Breast epithelium (tissue), 4 donors: ENCODE data around the gene SH3GL3. TPM values are rescaled to one million over a fixed set of nuclear protein-coding genes. Genes with fewer than 3 reads are reported as not detected.

ENCODE experiments used
- DNase-seq, 2 donors: peaks; one replicate each; pipeline ENCODE4 v3.0.0-alpha.2; 2019; ENCODE audit warnings: low spot score in 2 of 2
- H3K27ac ChIP-seq, 2 donors: fragments of 200-600 bp; sonication (generic) in 1 of 2; one replicate each; pipeline ENCODE4 v1.5.1; 2016 to 2019; ENCODE audit warnings: mild to moderate bottlenecking in 1 of 2
- H3K27me3 ChIP-seq, 2 donors: fragments of 200-600 bp; sonication (generic) in 1 of 2; one replicate each; pipeline versions ENCODE4 v1.5.1 to v1.6.0; 2017 to 2019; ENCODE audit warnings: control low read depth in 1 of 2, mild to moderate bottlenecking in 1 of 2
- H3K36me3 ChIP-seq: fragments of 200-600 bp; one replicate; pipeline ENCODE4 v1.5.1; 2019
- H3K4me1 ChIP-seq, 2 donors: fragments of 200-600 bp; sonication (generic); one replicate each; pipeline ENCODE4 v1.5.1; 2016 to 2019; ENCODE audit warnings: control low read depth in 1 of 2
- H3K4me3 ChIP-seq, 3 donors: fragments of 200-600 bp; sonication (generic); 1 replicate in 2 of 3; 2 replicates in 1 of 3; pipeline ENCODE4 v1.5.1; 2016 to 2019; ENCODE audit warnings: mild to moderate bottlenecking in 3 of 3, moderate library complexity in 2 of 3
- H3K9me3 ChIP-seq, 2 donors: fragments of 200-600 bp; sonication (generic) in 1 of 2; one replicate each; pipeline ENCODE4 v1.5.1; 2016 to 2019; ENCODE audit warnings: control low read depth in 1 of 2
- CTCF ChIP-seq, 3 donors: fragments of 450-650 bp; IDR thresholded peaks; one replicate each; pipeline ENCODE4 v1.5.1; 2016 to 2017; ENCODE audit warnings: antibody characterized with exemption in 3 of 3, mild to moderate bottlenecking in 3 of 3, moderate library complexity in 3 of 3
- POLR2A ChIP-seq: fragments of 450-650 bp; IDR thresholded peaks from one replicate; pipeline ENCODE4 v1.6.1; 2016; ENCODE audit warnings: antibody characterized with exemption, mild to moderate bottlenecking, moderate library complexity
- POLR2AphosphoS5 ChIP-seq, 3 donors: sonication (generic); formaldehyde crosslinking; IDR thresholded peaks; one replicate each; pipeline ENCODE4 v1.6.1; 2017; ENCODE audit warnings: antibody characterized with exemption in 3 of 3
- intact Hi-C: fragments of 100-400 bp; cut with DNase I; formaldehyde crosslinking; loops from one replicate; pipeline ENCODE4 v1.15.1; 2023; ENCODE audit warnings: low total_unique reads
- total RNA-seq, 3 donors: library from RNA; depleted of rRNA; stranded (reverse); fragments of >200 nt; gene quantifications; one replicate each; pipeline ENCODE4 v1.1.0, GENCODE V29; 2016

Gene SH3GL3
- total RNA-seq, 3 donors from 2014 or later, result not detected

DNA sequence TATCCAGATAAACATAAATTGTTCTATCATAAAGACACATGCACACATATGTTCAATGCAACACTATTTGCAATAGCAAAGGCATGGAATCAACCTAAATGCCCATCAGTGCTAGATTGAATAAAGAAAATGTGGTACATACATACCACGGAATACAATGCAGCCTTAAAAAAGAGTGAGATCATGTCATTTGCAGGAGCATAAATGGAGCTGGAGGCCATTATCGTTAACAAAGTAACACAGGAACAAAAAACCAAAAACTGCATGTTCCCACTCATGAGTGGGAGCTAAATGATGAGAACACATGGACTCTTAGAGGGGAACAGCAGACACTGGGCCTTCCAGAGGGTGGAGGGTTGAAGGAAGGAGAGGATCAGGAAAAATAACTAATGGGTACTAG, 79.2 kb downstream of the SH3GL3 start:
- H3K4me1 ChIP-seq, result no peaks in the 10 kb centered on the region
- no peak for DNase-seq
- no peaks in the 10 kb centered on the region for H3K27me3 ChIP-seq

GRCh38 chr15:83533410-83533962, 86.3 kb downstream of the SH3GL3 start:
- TF ChIP-seq POLR2AphosphoS5 (IDR thresholded peaks at IDR 0.05), result no peak
- no peak for TF ChIP-seq POLR2A
- TF ChIP-seq CTCF (IDR thresholded peaks at IDR 0.05), result no peak
- DNase-seq, result no peak
- Histone ChIP-seq H3K27ac (no peak overlapping the region), H3K4me1 (no peaks in the 10 kb centered on the region), H3K4me3 (no peak overlapping the region), H3K27me3 (no peaks in the 10 kb centered on the region), H3K9me3 (peaks cover 6 to 10% of the 10 kb centered on the region in 2 donors), H3K36me3 (no peaks in the 10 kb centered on the region)
- intact Hi-C loops, result no loop called here

More for the DNA sequence above, 79.2 kb downstream of the SH3GL3 start:
- Histone ChIP-seq H3K4me3 (no peak overlapping the region), H3K27ac (no peak overlapping the region), H3K36me3 (no peaks in the 10 kb centered on the region), H3K9me3 (peaks cover 6 to 32% of the 10 kb centered on the region in 2 donors)
- intact Hi-C loops, result no loop called here
- TF ChIP-seq CTCF (IDR thresholded peaks at IDR 0.05) (no peak), POLR2A (no peak), POLR2AphosphoS5 (IDR thresholded peaks at IDR 0.05) (no peak)

DNA sequence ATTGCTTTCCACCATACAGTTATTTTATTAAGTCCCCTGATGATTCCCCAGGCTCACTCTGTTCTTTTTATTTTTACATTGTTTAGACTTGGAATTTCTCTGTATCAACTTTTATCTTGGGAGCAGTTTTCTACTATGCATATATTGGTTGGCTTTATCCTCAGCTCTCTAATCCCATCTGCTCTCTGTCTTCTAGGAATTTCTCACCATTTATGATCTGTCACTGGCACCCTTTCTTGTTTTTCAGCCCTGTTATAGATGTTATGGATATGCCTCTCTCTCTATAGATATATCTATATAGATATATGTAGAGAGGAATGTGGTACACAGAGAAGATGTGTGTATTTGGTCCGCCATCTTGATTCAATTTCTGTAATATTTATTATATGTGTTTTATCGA, 90.5 kb downstream of the SH3GL3 start:
- no peaks in the 10 kb centered on the region for H3K4me1 ChIP-seq
- no peak for TF ChIP-seq POLR2AphosphoS5 (IDR thresholded peaks at IDR 0.05)
- TF ChIP-seq POLR2A, result no peak
- no peak for TF ChIP-seq CTCF (IDR thresholded peaks at IDR 0.05)
- peaks cover 0 to 5% of the 10 kb centered on the region in 2 donors for H3K9me3 ChIP-seq
- no peaks in the 10 kb centered on the region for H3K36me3 ChIP-seq
- intact Hi-C loops, result no loop called here
- H3K4me3 ChIP-seq, result no peak overlapping the region
- DNase-seq, result no peak
- no peak overlapping the region for H3K27ac ChIP-seq
- no peaks in the 10 kb centered on the region for H3K27me3 ChIP-seq

- H3K36me3 ChIP-seq, result no peaks in the 10 kb centered on the region
- intact Hi-C loops, result no loop called here
- H3K4me3 ChIP-seq, result no peak overlapping the region
- H3K9me3 ChIP-seq, result peaks cover 0 to 12% of the 10 kb centered on the region in 2 donors
- TF ChIP-seq POLR2A, result no peak
- no peak for TF ChIP-seq CTCF (IDR thresholded peaks at IDR 0.05)
- no peak for TF ChIP-seq POLR2AphosphoS5 (IDR thresholded peaks at IDR 0.05)
- DNase-seq, result no peak
- H3K4me1 ChIP-seq, result no peaks in the 10 kb centered on the region
- no peak overlapping the region for H3K27ac ChIP-seq
- H3K27me3 ChIP-seq, result no peaks in the 10 kb centered on the region
These were observed 91.5 kb downstream of the SH3GL3 start for GRCh38 chr15:83538682-83539081.

DNA sequence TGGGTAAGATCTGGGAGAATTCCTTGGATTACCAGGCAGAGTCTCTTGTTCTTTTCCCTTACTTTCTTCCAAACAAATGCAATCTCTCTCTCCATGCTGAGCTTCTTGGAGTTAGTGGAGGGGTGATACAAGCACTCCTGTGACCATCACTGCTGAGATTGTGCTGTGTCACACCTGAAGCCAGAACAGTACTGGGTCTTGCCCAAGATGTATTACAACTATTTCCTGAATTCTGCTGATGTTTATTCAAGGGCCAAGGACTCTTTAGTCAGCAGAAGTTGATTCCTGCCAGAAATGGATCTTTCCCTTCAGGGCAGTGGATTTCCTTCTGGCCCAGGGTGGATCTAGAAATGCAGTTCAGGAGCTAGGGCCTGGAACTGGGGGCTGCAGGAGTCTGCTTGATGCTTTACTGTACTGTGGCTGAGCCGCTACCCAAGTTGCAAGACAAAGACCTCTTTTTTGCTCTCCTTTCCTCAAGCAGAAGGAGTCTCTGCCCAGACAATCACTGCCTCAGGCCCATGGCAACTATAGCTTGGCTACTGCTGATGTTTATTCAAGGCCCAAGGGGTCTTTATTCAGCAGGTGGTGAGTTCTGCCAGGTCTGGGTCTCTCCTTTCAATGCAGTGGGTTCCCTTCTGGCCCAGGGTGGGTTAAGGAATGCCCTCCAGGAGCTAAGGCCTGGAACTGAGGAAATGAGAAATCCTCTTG, 98.8 kb downstream of the SH3GL3 start:
- no peaks in the 10 kb centered on the region for H3K36me3 ChIP-seq
- DNase-seq, result no peak
- H3K27me3 ChIP-seq, result no peaks in the 10 kb centered on the region
- H3K27ac ChIP-seq, result no peak overlapping the region
- H3K9me3 ChIP-seq, result peaks cover 0 to 7% of the 10 kb centered on the region in 2 donors
- H3K4me1 ChIP-seq, result no peaks in the 10 kb centered on the region
- TF ChIP-seq POLR2A, result no peak
- intact Hi-C loops, result no loop called here
- H3K4me3 ChIP-seq, result no peak overlapping the region
